Esophagus squamous epithelium (tissue), 4 donors: Measurements from ENCODE around the gene ANOS1.

Source experiments
- CTCF ChIP-seq, 6 experiments: fragments of 450-650 bp in 4 of 6; fragments of 200-600 bp in 2 of 6; sonication (generic) in 2 of 6; IDR thresholded peaks; one replicate each; pipeline ENCODE4 v1.5.1; 2016 to 2019; ENCODE audit warnings: antibody characterized with exemption in 6 of 6, mild to moderate bottlenecking in 4 of 6, moderate library complexity in 4 of 6
- POLR2A ChIP-seq, 4 donors: fragments of 450-650 bp; IDR thresholded peaks; one replicate each; pipeline ENCODE4 v1.6.1; 2017; ENCODE audit warnings: antibody characterized with exemption in 4 of 4, mild to moderate bottlenecking in 4 of 4, moderate library complexity in 3 of 4

DNA sequence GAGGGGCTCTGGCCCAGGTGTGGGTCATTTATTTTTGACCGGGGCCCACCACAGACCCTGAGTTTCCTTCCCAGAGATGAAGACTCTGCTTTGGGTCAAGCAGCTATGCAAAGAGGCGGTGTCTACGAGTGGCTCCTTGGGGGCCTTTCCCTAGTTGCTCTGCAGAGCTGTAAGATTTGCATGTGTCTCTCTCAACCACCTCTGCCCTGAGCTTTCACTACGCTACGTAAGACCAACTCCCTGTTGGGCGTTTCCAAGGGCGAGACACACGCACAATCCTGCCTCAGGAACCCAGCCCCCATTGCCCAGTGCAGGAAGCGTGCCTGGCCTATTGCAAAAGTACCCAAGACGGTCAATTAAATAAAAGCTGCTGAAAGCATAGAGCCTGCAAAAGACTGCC is 10.0 kb upstream of the ANOS1 start:
- TF ChIP-seq CTCF (IDR thresholded peaks at IDR 0.05) (no peak), POLR2A (IDR thresholded peaks at IDR 0.05) (no peak)
